Astrocyte of the spinal cord (primary cell): ENCODE results near the gene PPP1R18.

Experiments used
- DNase-seq: peaks from one replicate; pipeline ENCODE4 v3.0.0; 2011; ENCODE audit warnings: low read depth, low spot score
- H3K4me3 ChIP-seq: 2 replicates; pipeline ENCODE4 v1.5.1; 2011; ENCODE audit warnings: low read depth, mild to moderate bottlenecking, low read length, moderate library complexity
- in situ Hi-C: cut with HindIII; loops from 2 replicates; pipeline ENCODE4 v1.10.0; 2017; ENCODE audit warnings: low sequenced_read_pairs
- TF ChIP-seq, protein P1 (sequence below): IDR thresholded peaks from 2 replicates; pipeline ENCODE4 v1.5.1; 2012; ENCODE audit warnings: low read depth, mild to moderate bottlenecking, low read length, inconsistent platforms

Gene PPP1R18

DNA sequence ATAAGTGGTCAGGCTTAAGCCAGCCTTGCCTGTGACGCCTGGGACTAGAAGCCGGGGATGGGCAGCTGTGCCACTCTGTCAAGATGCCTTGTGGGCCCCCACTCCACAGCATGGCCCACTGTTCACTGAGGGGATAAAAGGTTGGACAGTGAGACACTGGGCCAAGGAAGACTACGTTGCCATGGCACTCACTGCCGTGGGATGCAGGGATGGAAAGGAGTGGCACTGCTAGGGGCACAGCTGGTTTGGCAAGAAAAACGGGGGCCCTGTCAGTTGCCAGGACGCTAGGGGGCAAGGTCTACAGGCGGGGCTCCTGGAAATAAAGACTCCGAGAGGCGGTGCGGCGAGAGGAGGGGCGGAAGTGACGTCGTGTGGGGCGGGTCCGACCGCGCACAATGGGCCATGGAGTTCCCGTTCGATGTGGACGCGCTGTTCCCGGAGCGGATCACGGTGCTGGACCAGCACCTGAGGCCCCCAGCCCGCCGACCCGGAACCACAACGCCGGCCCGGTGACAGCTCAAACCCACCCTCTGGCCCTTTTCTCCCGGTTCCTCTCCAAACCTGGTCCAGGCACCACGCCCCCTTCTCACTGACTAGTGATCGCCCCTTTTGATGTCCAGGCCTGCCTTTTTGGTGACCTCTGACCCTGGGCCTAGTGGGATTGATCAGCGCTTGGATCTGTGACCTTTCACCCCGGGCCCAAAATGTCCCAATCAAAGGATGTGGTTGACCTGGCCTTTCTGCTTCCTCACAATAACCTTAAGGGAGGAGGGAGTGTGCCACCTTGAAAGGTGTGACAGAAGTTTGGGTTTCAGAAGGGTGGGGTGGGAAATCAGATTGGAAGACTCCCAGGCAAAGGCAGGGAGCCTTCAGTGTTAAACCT is 59.7 kb downstream of the PPP1R18 start, which contains the start of gene ATAT1:
Gene ATAT1 (plus strand): TSS at position 391 of the 883 bp plus-strand sequence.
- in situ Hi-C loops: no loop called here
- peak within 1 kb of the TSS; percentile 81 for H3K4me3 ChIP-seq
- peak; percentile 72 for DNase-seq
- TF ChIP-seq, protein P1, sequence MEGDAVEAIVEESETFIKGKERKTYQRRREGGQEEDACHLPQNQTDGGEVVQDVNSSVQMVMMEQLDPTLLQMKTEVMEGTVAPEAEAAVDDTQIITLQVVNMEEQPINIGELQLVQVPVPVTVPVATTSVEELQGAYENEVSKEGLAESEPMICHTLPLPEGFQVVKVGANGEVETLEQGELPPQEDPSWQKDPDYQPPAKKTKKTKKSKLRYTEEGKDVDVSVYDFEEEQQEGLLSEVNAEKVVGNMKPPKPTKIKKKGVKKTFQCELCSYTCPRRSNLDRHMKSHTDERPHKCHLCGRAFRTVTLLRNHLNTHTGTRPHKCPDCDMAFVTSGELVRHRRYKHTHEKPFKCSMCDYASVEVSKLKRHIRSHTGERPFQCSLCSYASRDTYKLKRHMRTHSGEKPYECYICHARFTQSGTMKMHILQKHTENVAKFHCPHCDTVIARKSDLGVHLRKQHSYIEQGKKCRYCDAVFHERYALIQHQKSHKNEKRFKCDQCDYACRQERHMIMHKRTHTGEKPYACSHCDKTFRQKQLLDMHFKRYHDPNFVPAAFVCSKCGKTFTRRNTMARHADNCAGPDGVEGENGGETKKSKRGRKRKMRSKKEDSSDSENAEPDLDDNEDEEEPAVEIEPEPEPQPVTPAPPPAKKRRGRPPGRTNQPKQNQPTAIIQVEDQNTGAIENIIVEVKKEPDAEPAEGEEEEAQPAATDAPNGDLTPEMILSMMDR: peak; percentile 47
